HL-60 (cell line): ENCODE results near the gene CREBBP.

ENCODE experiments used
- DNase-seq, 2 experiments: peaks; one replicate each; pipeline ENCODE4 v3.0.0-alpha.2; 2010 to 2020; ENCODE audit warnings: low read depth in 1 of 2, low spot score in 1 of 2
- H3K27ac ChIP-seq: fragments of 250-450 bp; sonication (Bioruptor Pico); replicated peaks from 2 replicates; pipeline ENCODE4 v1.5.1; 2020; ENCODE audit warnings: mild to moderate bottlenecking, moderate library complexity
- H3K27me3 ChIP-seq: fragments of 250-450 bp; sonication (Bioruptor Pico); 2 replicates; pipeline ENCODE4 v1.5.1; 2021; ENCODE audit warnings: mild to moderate bottlenecking, moderate library complexity; ENCODE audit not compliant: insufficient read depth, poor library complexity, severe bottlenecking
- H3K4me3 ChIP-seq: replicated peaks from 2 replicates; pipeline ENCODE4 v1.5.1; 2011; ENCODE audit warnings: mild to moderate bottlenecking, control low read depth, low read length; ENCODE audit not compliant: insufficient read depth
- GABPA ChIP-seq: IDR thresholded peaks from 2 replicates; pipeline ENCODE4 v1.6.1; 2012; ENCODE audit warnings: low read depth
- POLR2AphosphoS5 ChIP-seq: IDR thresholded peaks from 2 replicates; pipeline ENCODE4 v1.6.1; 2012; ENCODE audit warnings: low read depth
- SPI1 ChIP-seq: IDR thresholded peaks from 2 replicates; pipeline ENCODE4 v1.6.1; 2012; ENCODE audit warnings: low read depth, mild to moderate bottlenecking, borderline replicate concordance
- TF ChIP-seq, protein P1 (sequence below): IDR thresholded peaks from one replicate; pipeline ENCODE4 v1.5.1; 2011; ENCODE audit warnings: low read length, control low read depth, inconsistent platforms; ENCODE audit not compliant: insufficient read depth
- TF ChIP-seq, protein P2 (sequence below): IDR thresholded peaks from 2 replicates; pipeline ENCODE4 v1.6.1; 2012; ENCODE audit warnings: low read depth; ENCODE audit not compliant: insufficient replicate concordance

Gene CREBBP

DNA sequence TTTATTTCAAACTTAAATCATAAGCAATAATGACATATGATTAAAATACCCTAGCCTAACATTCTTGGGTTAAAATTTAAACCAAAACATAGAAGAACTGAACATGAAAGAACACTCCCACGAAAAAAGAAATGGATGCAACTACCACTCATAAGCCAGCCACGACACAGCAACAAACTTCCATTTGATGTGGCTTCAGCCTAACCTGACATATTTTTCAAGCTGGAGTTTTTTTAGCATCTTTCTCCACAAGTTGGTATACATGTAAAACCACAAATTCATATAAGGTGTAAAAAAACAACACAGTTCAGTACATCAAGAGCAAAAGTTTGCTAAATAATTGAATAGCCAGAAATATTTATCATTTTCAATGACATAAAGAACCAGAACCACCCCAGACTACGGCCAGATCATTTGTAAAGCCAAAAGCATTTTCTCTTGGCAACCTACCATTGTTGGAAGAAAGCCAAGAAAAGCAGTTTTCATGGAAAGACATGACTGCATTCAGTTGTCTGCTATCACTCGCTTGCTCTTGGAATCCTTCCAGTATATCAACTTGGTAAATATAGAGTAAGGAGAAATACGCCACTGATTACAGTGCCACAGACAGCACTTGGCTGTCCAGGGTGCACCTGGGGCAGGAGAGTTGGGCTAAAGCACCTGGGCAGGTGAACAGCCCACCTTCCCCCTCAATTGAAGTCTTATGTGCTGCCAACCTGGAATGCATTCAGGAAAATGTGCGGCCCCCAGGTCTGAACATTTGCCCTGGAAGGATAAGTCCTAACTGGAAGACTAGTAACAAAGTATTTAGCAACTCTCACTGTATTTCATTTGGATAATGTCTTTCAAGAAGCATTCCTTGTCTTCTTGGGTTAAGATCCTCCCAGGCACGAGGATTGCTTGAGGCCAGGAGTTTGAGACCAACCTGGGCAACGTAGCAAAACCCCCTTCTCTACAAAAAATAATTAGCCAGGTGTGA is 60.5 kb downstream of the CREBBP start:
- no peak overlapping the region for H3K4me3 ChIP-seq
- no peaks in the 10 kb centered on the region for H3K27me3 ChIP-seq
- H3K27ac ChIP-seq, result no peak overlapping the region
- TF ChIP-seq GABPA (no peak), POLR2AphosphoS5 (no peak), SPI1 (no peak)
- TF ChIP-seq, protein P1, sequence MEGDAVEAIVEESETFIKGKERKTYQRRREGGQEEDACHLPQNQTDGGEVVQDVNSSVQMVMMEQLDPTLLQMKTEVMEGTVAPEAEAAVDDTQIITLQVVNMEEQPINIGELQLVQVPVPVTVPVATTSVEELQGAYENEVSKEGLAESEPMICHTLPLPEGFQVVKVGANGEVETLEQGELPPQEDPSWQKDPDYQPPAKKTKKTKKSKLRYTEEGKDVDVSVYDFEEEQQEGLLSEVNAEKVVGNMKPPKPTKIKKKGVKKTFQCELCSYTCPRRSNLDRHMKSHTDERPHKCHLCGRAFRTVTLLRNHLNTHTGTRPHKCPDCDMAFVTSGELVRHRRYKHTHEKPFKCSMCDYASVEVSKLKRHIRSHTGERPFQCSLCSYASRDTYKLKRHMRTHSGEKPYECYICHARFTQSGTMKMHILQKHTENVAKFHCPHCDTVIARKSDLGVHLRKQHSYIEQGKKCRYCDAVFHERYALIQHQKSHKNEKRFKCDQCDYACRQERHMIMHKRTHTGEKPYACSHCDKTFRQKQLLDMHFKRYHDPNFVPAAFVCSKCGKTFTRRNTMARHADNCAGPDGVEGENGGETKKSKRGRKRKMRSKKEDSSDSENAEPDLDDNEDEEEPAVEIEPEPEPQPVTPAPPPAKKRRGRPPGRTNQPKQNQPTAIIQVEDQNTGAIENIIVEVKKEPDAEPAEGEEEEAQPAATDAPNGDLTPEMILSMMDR, result no peak
- TF ChIP-seq, protein P2, sequence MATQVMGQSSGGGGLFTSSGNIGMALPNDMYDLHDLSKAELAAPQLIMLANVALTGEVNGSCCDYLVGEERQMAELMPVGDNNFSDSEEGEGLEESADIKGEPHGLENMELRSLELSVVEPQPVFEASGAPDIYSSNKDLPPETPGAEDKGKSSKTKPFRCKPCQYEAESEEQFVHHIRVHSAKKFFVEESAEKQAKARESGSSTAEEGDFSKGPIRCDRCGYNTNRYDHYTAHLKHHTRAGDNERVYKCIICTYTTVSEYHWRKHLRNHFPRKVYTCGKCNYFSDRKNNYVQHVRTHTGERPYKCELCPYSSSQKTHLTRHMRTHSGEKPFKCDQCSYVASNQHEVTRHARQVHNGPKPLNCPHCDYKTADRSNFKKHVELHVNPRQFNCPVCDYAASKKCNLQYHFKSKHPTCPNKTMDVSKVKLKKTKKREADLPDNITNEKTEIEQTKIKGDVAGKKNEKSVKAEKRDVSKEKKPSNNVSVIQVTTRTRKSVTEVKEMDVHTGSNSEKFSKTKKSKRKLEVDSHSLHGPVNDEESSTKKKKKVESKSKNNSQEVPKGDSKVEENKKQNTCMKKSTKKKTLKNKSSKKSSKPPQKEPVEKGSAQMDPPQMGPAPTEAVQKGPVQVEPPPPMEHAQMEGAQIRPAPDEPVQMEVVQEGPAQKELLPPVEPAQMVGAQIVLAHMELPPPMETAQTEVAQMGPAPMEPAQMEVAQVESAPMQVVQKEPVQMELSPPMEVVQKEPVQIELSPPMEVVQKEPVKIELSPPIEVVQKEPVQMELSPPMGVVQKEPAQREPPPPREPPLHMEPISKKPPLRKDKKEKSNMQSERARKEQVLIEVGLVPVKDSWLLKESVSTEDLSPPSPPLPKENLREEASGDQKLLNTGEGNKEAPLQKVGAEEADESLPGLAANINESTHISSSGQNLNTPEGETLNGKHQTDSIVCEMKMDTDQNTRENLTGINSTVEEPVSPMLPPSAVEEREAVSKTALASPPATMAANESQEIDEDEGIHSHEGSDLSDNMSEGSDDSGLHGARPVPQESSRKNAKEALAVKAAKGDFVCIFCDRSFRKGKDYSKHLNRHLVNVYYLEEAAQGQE, result no peak
- DNase-seq, result no peak

DNA sequence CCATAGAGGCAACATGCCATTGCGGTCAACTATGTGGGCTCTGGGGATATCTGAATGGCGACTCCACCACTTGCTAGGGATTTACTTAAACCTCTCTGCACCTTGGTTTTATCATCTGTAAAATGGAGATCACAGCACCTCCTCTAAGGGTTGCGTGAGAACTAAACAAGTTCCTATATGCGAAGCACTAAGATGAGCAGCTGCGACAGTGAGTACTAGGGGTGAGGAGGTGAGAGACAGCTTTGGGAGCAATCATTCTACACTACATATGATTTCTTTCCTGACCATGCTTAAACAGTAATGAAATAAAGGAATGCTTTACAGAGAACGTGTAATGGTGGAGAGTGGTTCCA is 61.4 kb downstream of the CREBBP start:
- no peaks in the 10 kb centered on the region for H3K27me3 ChIP-seq
- H3K4me3 ChIP-seq, result no peak overlapping the region
- H3K27ac ChIP-seq, result no peak overlapping the region
- TF ChIP-seq, protein P2, result no peak
- TF ChIP-seq POLR2AphosphoS5 (no peak), GABPA (no peak), SPI1 (no peak)
- TF ChIP-seq, protein P1, result no peak
- no peak for DNase-seq

DNA sequence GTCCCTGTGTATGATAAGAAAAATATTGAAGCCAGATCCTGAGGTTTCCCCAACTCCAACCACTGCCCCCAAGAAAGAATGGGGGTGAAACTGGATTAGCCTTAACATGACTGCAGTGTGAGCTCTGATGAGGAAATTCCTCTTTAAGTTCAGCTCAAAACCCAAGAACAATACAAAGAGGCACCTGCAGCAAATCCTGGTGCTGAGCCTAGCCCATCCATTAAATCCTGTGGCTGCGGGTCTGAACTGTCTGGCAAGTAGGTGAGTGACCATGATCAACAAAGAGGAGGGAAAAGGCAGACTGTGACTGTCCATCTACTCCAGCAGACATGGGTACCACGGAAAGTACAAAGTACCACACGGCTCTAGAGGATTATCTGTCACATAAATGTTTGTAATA is 64.2 kb downstream of the CREBBP start:
- H3K4me3 ChIP-seq, result no peak overlapping the region
- H3K27ac ChIP-seq, result no peak overlapping the region
- no peak for DNase-seq
- H3K27me3 ChIP-seq, result no peaks in the 10 kb centered on the region
- TF ChIP-seq, protein P1, result no peak
- TF ChIP-seq GABPA, result no peak
- no peak for TF ChIP-seq SPI1
- no peak for TF ChIP-seq POLR2AphosphoS5
- TF ChIP-seq, protein P2, result no peak
